ES-I3 (cell line): ENCODE data around the gene PCBP3.
"Not testable (repeated sequence)": the region's sequence is repeated elsewhere in the genome, so short reads cannot be mapped to it uniquely, and the experiment has no call there.

Experiments used
- H3K36me3 ChIP-seq: 2 replicates; pipeline ENCODE4 v1.6.1; 2013; ENCODE audit warnings: mild to moderate bottlenecking, low read length, control low read depth, moderate library complexity; ENCODE audit not compliant: insufficient read depth
- H3K4me1 ChIP-seq: 2 replicates; pipeline ENCODE4 v1.6.1; 2013; ENCODE audit warnings: mild to moderate bottlenecking, control low read depth, low read length; ENCODE audit not compliant: insufficient read depth
- H3K9ac ChIP-seq: 2 replicates; pipeline ENCODE4 v1.6.1; 2013; ENCODE audit warnings: low read depth, mild to moderate bottlenecking, low read length, moderate library complexity
- H3K9me3 ChIP-seq: 2 replicates; pipeline ENCODE4 v1.6.1; 2013; ENCODE audit warnings: mild to moderate bottlenecking, low read length, moderate library complexity; ENCODE audit not compliant: control insufficient read depth, insufficient read depth

The PCBP3 gene

GRCh38 chr21:45621435-45622331 is 21.8 kb upstream of the PCBP3 start:
- not testable (repeated sequence) for H3K9ac ChIP-seq, H3K36me3 ChIP-seq, H3K9me3 ChIP-seq, H3K4me1 ChIP-seq

DNA sequence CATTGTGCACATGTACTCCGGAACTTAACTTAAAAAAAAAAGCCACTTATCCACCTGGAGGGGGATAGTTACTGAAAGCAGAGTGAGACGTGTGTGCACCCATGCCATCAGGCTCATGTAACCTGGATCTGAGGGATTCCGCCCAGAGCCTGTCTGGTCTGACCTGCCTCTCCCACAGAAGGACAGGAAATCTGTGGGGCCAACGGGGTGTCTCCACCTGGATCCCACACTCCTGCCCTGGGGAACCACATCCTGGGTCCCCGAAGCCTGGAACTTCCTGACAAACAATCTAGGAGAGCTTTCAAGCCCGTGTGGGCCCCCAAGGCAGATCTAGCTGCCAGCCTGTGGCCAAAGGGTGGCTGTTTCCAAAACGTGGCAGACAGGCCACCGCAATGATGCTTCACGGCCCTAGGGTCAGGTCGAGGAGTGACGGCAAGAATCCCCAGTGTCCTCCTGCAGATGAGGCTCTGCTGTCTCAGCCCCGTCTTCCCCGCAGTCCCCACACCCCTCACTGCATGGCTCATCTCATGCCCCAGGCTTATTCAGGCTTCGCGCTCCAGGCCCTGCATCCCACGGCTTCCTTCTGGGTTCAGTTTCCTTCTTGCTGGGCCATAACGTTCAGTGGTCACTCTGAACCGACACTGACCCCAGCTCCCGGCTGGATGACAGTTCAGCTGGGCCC is 21.0 kb upstream of the PCBP3 start:
- Histone ChIP-seq H3K9me3 (no peaks in the 10 kb centered on the region), H3K36me3 (no peaks in the 10 kb centered on the region), H3K9ac (no peak overlapping the region)

GRCh38 chr21:45623436-45623835 is 20.1 kb upstream of the PCBP3 start:
- no peaks in the 10 kb centered on the region for H3K36me3 ChIP-seq
- no peak overlapping the region for H3K9ac ChIP-seq
- H3K9me3 ChIP-seq: no peaks in the 10 kb centered on the region
- no peaks in the 10 kb centered on the region for H3K4me1 ChIP-seq

More for the DNA sequence above, 21.0 kb upstream of the PCBP3 start:
- H3K4me1 ChIP-seq: no peaks in the 10 kb centered on the region

DNA sequence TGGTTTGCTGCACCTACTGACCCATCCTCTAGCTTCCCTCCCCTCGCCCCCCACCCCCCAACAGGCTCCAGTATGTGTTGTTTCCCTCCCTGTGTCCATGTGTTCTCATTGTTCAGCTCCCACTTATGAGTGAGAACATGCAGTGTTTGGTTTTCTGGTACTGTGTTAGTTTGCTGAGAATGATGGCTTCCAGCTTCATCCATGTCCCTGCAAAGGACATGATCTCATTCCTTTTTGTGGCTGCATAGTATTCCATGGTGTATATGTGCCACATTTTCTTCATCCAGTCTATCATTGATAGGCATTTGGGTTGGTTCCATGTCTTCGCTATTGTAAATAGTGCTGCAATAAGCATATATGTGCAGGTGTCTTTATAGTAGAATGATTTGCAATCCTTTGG is 17.4 kb upstream of the PCBP3 start:
- not testable (repeated sequence) for H3K9me3 ChIP-seq, H3K36me3 ChIP-seq, H3K4me1 ChIP-seq, H3K9ac ChIP-seq

GRCh38 chr21:45629046-45629981 is 14.2 kb upstream of the PCBP3 start:
- no peak overlapping the region for H3K9ac ChIP-seq
- no peaks in the 10 kb centered on the region for H3K4me1 ChIP-seq
- no peaks in the 10 kb centered on the region for H3K36me3 ChIP-seq
- no peaks in the 10 kb centered on the region for H3K9me3 ChIP-seq

GRCh38 chr21:45630066-45630694 is 13.3 kb upstream of the PCBP3 start:
- no peaks in the 10 kb centered on the region for H3K9me3 ChIP-seq
- H3K36me3 ChIP-seq: no peaks in the 10 kb centered on the region
- no peak overlapping the region for H3K9ac ChIP-seq
- H3K4me1 ChIP-seq: no peaks in the 10 kb centered on the region

GRCh38 chr21:45630876-45631275 is 12.6 kb upstream of the PCBP3 start:
- Histone ChIP-seq H3K36me3 (no peaks in the 10 kb centered on the region), H3K9me3 (no peaks in the 10 kb centered on the region), H3K4me1 (no peaks in the 10 kb centered on the region), H3K9ac (no peak overlapping the region)

- H3K9ac ChIP-seq: no peak overlapping the region
- H3K9me3 ChIP-seq: no peaks in the 10 kb centered on the region
- no peaks in the 10 kb centered on the region for H3K4me1 ChIP-seq
- H3K36me3 ChIP-seq: no peaks in the 10 kb centered on the region
These were observed 12.0 kb upstream of the PCBP3 start for GRCh38 chr21:45631540-45631939.

- Histone ChIP-seq H3K36me3 (no peaks in the 10 kb centered on the region), H3K9ac (no peak overlapping the region), H3K4me1 (no peaks in the 10 kb centered on the region), H3K9me3 (no peaks in the 10 kb centered on the region)
These were observed 11.4 kb upstream of the PCBP3 start for GRCh38 chr21:45632160-45632559.

GRCh38 chr21:45632637-45633251 is 10.8 kb upstream of the PCBP3 start:
- H3K9me3 ChIP-seq: no peaks in the 10 kb centered on the region
- H3K4me1 ChIP-seq: no peaks in the 10 kb centered on the region
- H3K36me3 ChIP-seq: no peaks in the 10 kb centered on the region
- no peak overlapping the region for H3K9ac ChIP-seq

GRCh38 chr21:45634511-45635183 is 8.9 kb upstream of the PCBP3 start:
- Histone ChIP-seq H3K9me3 (no peaks in the 10 kb centered on the region), H3K9ac (no peak overlapping the region), H3K36me3 (no peaks in the 10 kb centered on the region), H3K4me1 (peaks cover 11% of the 10 kb centered on the region; the same call in 1 of the 2 replicates)

DNA sequence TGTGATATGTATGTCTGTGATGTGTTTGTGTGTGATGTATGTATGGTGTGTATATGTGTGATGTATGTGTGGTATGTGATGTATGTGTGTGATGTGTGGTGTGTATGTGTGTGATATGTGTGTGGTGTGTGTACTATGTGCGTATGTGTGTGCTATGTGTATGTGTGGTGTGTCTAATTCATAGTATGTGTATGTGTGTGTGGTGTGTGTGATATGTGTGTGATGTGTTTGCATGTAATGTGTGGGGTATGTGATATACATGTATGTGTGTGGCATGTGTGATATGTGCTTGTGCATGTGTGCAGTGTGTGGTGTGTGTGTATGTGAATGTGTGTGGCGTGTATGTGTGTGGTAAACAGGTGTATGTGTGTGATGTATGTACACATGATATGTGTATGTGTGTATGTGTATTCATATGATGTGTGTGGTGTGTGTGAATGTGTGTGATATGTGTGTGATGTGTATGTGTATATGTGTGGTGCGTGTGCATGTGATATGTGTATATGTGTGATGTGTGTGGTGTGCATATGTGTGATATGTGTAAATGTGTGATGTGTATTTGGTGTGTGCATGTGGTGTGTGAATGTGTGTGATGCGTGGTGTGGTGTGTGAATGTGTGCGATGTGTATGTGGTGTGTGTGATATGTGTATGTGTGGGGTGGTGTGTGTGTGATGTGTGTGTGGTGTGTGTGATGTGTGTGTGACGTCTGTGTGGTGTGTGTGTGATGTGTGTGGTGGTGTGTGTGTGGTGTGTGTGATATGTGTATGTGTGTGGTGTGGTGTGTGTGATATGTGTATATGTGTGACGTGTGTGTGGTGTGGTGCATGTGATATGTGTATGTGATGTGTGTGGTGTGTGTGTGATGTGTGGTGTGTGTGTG is 8.0 kb upstream of the PCBP3 start:
- H3K36me3 ChIP-seq: no peaks in the 10 kb centered on the region
- no peak overlapping the region for H3K9ac ChIP-seq
- H3K4me1 ChIP-seq: peaks cover 16% of the 10 kb centered on the region; the same call in 1 of the 2 replicates
- H3K9me3 ChIP-seq: no peaks in the 10 kb centered on the region
